Measurements from ENCODE around the gene PLIN1. TPM values are rescaled to one million over a fixed set of nuclear protein-coding genes. Genes with fewer than 3 reads are reported as not detected.

Gene PLIN1
- total and polyA plus RNA-seq, 10 of the 15 experiments (the other 5 are each of a cell fraction or from before 2014, with no cell fraction given), result 0.05 to 0.13 (median 0.09) TPM; not detected in 6

- ChIA-PET SMC1A (ENCODE audit: uncharacterized antibody, unreplicated experiment) (no interaction called here), CTCF (no interaction called here)
- intact Hi-C loops (cut with micrococcal nuclease; ENCODE audit: unreplicated experiment), result no loop called here
Measured at GRCh38 chr15:89652131-89652530, 27.0 kb downstream of the PLIN1 start.

More at GRCh38 chr15:89652131-89652530, 27.0 kb downstream of the PLIN1 start:
- H3K36me3 ChIP-seq (ENCODE audit: control insufficient read depth in 2 of 2, insufficient read depth in 2 of 2, low read length in 1 of 2), result no peaks in the 10 kb centered on the region
- H2AFZ ChIP-seq (ENCODE audit: control insufficient read depth, low read depth, low read length), result no peak overlapping the region
- H3K27me3 ChIP-seq (replicated peaks in 1 of 2; ENCODE audit: control insufficient read depth in 2 of 2, insufficient read depth in 2 of 2, low read length in 1 of 2), result peaks cover 0 to 8% of the 10 kb centered on the region in 2 experiments; a peak in 3 of 4 replicates
- H4K20me1 ChIP-seq (ENCODE audit: control insufficient read depth, insufficient read depth), result no peaks in the 10 kb centered on the region
- TF ChIP-seq CTCF (IDR thresholded peaks at IDR 0.05 in 2 of 3, conservative IDR thresholded peaks at IDR 0.05 in 1 of 3; ENCODE audit: control insufficient read depth in 2 of 3, extremely low read depth in 1 of 3, insufficient read depth in 1 of 3, low read depth in 3 of 3, low read length in 3 of 3) (no peak), MYB (IDR thresholded peaks at IDR 0.05; ENCODE audit: borderline replicate concordance, low read depth, low read length) (no peak), FOXK2 (IDR thresholded peaks at IDR 0.05) (no peak), SMC3 (IDR thresholded peaks at IDR 0.05; ENCODE audit: borderline replicate concordance, low read length) (no peak), ATF3 (IDR thresholded peaks at IDR 0.05; ENCODE audit: borderline replicate concordance, extremely low read depth, low read depth, low read length) (no peak), KAT2A (conservative IDR thresholded peaks at IDR 0.05; ENCODE audit: control insufficient read depth, low read depth, low read length) (no peak), FOXM1 (IDR thresholded peaks at IDR 0.05; ENCODE audit: low read depth, low read length) (no peak), TAF1 (IDR thresholded peaks at IDR 0.05; ENCODE audit: borderline replicate concordance, low read depth, low read length) (no peak), SMARCA5 (IDR thresholded peaks at IDR 0.05) (no peak), BMI1 (IDR thresholded peaks at IDR 0.05; ENCODE audit: borderline replicate concordance) (no peak), NBN (IDR thresholded peaks at IDR 0.05) (no peak), RAD51 (IDR thresholded peaks at IDR 0.05) (no peak), RCOR1 (conservative IDR thresholded peaks at IDR 0.05; ENCODE audit: low read depth, low read length) (no peak), SMAD5 (IDR thresholded peaks at IDR 0.05; ENCODE audit: low read depth) (no peak), IKZF1 (conservative IDR thresholded peaks at IDR 0.05) (no peak), ZNF622 (IDR thresholded peaks at IDR 0.05) (no peak), POU2F2 (IDR thresholded peaks at IDR 0.05; ENCODE audit: borderline replicate concordance, low read depth, low read length) (no peak), PAX8 (IDR thresholded peaks at IDR 0.05) (no peak), JUNB (IDR thresholded peaks at IDR 0.05) (no peak), NR2C2 (IDR thresholded peaks at IDR 0.05; ENCODE audit: borderline replicate concordance, control insufficient read depth, insufficient read length, low read depth) (no peak)
- FAIRE-seq (no peak), ATAC-seq (no peak; the same call in 2 of the 3 replicates), DNase-seq (ENCODE audit: low read depth, low spot score) (no peak)
- no peaks in the 10 kb centered on the region for H3K4me1 ChIP-seq (ENCODE audit: control insufficient read depth, insufficient read depth, low read length)
- no peak overlapping the region for H3K4me3 ChIP-seq
- H3K79me2 ChIP-seq (ENCODE audit: control insufficient read depth, insufficient read depth, low read length), result no peaks in the 10 kb centered on the region
- H3K9me3 ChIP-seq (replicated peaks; ENCODE audit: control insufficient read depth, insufficient read depth, low read length), result no peaks in the 10 kb centered on the region
- no peak overlapping the region for H3K4me2 ChIP-seq (ENCODE audit: control insufficient read depth, insufficient read depth)
- WGBS (ENCODE audit: insufficient coverage, insufficient replicate concordance, low lambda C conversion rate, missing lambda C conversion rate), result 25% methylated on average over 7 of the region's 7 CpGs
- POLR2A ChIA-PET, result no interaction called here
- no peak overlapping the region for H3K27ac ChIP-seq (ENCODE audit: control insufficient read depth, insufficient read depth)
- RAD21 ChIA-PET (ENCODE audit: unreplicated experiment), result no interaction called here
- no TSS peak for BruUV-seq (replicated peaks)
- in situ Hi-C loops (cut with MboI), result no loop called here
- no peak overlapping the region for H3K9ac ChIP-seq (ENCODE audit: control insufficient read depth, insufficient read depth, low read length)
